KMS-11 (cell line): ENCODE measurements around the gene CENPF.

Source experiments
- H2AFZ ChIP-seq: fragments of 200-600 bp; sonication (generic); 2 replicates; pipeline ENCODE4 v1.6.1; 2016; ENCODE audit warnings: antibody characterized with exemption, mixed run types, low read depth
- H3K27ac ChIP-seq: fragments of 200-600 bp; sonication (generic); 2 replicates; pipeline ENCODE4 v1.6.1; 2016; ENCODE audit warnings: mild to moderate bottlenecking, mixed run types
- H3K27me3 ChIP-seq: fragments of 200-600 bp; sonication (generic); 2 replicates; pipeline ENCODE4 v1.6.1; 2017; ENCODE audit warnings: mild to moderate bottlenecking, low read depth, mixed run types, moderate library complexity; ENCODE audit not compliant: insufficient read depth
- H3K36me3 ChIP-seq: fragments of 200-600 bp; sonication (generic); 2 replicates; pipeline ENCODE4 v1.6.1; 2017; ENCODE audit warnings: mild to moderate bottlenecking, mixed run types; ENCODE audit not compliant: insufficient read depth
- H3K4me1 ChIP-seq: fragments of 200-600 bp; sonication (generic); 2 replicates; pipeline ENCODE4 v1.6.1; 2016; ENCODE audit warnings: mild to moderate bottlenecking, low read depth, mixed run types; ENCODE audit not compliant: poor library complexity, severe bottlenecking
- H3K4me2 ChIP-seq: fragments of 200-600 bp; sonication (generic); 2 replicates; pipeline ENCODE4 v1.7.0; 2016; ENCODE audit warnings: mild to moderate bottlenecking, mixed run types
- H3K4me3 ChIP-seq: fragments of 200-600 bp; sonication (generic); IDR thresholded peaks from 2 replicates; pipeline ENCODE4 v1.6.1; 2017; ENCODE audit warnings: low read depth, low read length, mixed read lengths; ENCODE audit not compliant: insufficient read depth
- H3K79me2 ChIP-seq: fragments of 200-600 bp; sonication (generic); 2 replicates; pipeline ENCODE4 v1.6.1; 2016; ENCODE audit warnings: low read depth, mixed run types; ENCODE audit not compliant: insufficient read depth
- H3K9ac ChIP-seq: fragments of 200-600 bp; sonication (generic); 2 replicates; pipeline ENCODE4 v1.6.1; 2016; ENCODE audit warnings: mild to moderate bottlenecking, mixed run types
- H4K20me1 ChIP-seq: fragments of 200-600 bp; sonication (generic); 2 replicates; pipeline ENCODE4 v1.6.1; 2016; ENCODE audit warnings: mild to moderate bottlenecking, mixed run types; ENCODE audit not compliant: insufficient read depth
- CTCF ChIP-seq: fragments of 200-600 bp; sonication (generic); conservative IDR thresholded peaks from 2 replicates; pipeline ENCODE4 v1.6.1; 2017; ENCODE audit warnings: low read depth, mild to moderate bottlenecking, antibody characterized with exemption, low read length, moderate library complexity, mixed read lengths

Gene CENPF, protein sequence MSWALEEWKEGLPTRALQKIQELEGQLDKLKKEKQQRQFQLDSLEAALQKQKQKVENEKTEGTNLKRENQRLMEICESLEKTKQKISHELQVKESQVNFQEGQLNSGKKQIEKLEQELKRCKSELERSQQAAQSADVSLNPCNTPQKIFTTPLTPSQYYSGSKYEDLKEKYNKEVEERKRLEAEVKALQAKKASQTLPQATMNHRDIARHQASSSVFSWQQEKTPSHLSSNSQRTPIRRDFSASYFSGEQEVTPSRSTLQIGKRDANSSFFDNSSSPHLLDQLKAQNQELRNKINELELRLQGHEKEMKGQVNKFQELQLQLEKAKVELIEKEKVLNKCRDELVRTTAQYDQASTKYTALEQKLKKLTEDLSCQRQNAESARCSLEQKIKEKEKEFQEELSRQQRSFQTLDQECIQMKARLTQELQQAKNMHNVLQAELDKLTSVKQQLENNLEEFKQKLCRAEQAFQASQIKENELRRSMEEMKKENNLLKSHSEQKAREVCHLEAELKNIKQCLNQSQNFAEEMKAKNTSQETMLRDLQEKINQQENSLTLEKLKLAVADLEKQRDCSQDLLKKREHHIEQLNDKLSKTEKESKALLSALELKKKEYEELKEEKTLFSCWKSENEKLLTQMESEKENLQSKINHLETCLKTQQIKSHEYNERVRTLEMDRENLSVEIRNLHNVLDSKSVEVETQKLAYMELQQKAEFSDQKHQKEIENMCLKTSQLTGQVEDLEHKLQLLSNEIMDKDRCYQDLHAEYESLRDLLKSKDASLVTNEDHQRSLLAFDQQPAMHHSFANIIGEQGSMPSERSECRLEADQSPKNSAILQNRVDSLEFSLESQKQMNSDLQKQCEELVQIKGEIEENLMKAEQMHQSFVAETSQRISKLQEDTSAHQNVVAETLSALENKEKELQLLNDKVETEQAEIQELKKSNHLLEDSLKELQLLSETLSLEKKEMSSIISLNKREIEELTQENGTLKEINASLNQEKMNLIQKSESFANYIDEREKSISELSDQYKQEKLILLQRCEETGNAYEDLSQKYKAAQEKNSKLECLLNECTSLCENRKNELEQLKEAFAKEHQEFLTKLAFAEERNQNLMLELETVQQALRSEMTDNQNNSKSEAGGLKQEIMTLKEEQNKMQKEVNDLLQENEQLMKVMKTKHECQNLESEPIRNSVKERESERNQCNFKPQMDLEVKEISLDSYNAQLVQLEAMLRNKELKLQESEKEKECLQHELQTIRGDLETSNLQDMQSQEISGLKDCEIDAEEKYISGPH (N-terminal part only)

DNA sequence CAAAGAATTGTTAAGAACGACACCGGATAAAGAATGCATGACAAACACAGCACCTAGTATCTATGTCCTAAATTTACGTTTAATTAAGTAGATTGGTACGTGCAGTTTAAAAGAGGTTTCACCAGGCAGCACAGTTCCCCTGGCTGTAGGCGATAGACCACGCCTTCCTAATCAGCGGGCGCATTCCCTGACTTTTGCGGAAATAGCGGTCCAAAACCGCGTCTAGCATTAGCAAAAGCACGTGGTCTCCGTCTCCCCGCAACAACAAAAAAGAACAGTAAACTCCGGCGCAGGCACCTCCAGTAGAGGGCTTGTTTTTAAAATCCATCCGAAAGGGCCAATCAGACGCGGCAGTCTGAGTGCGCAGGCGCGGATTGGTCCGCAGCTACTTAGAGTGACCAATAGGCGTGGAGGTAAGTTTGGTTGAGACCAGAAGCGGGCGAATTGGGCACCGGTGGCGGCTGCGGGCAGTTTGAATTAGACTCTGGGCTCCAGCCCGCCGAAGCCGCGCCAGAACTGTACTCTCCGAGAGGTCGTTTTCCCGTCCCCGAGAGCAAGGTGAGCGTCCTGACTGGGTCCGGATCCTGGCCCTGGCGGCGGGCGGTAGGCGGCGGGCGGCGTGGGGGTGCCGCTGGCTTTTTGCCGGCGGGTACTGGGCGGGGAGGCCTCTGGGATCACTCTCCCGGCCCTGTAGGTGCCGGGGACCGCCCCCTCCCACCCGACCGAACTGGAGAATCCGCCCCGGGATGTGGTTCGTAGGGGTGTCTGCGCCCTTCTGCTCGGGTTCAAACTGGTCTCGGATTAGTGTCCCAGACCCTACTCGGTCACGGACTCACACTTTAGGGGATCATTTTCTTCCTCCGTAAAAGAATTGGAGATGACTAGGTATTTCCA is at the start of gene CENPF:
Gene CENPF, plus strand, starts transcription at position 432 of the 894 bp plus-strand sequence. CDS start 10,560 bp downstream, outside the sequence.
- peak; percentile 52 for TF ChIP-seq CTCF
- Histone ChIP-seq H3K27me3 (no peaks in the 10 kb centered on the region), H3K4me1 (peaks cover 13% of the 10 kb centered on the region), H3K79me2 (peaks cover 41% of the 10 kb centered on the region), H3K27ac (peak within 1 kb of the TSS; percentile 70), H3K4me3 (peak within 1 kb of the TSS; percentile 98), H3K4me2 (peak within 1 kb of the TSS; percentile 73), H2AFZ (peak within 1 kb of the TSS; percentile 58), H4K20me1 (no peaks in the 10 kb centered on the region), H3K9ac (peak within 1 kb of the TSS; percentile 84), H3K36me3 (no peaks in the 10 kb centered on the region)

- no peaks in the 10 kb centered on the region for H3K36me3 ChIP-seq
- no peaks in the 10 kb centered on the region for H3K79me2 ChIP-seq
- H2AFZ ChIP-seq: no peak overlapping the region
- TF ChIP-seq CTCF: no peak
- no peak overlapping the region for H3K9ac ChIP-seq
- no peaks in the 10 kb centered on the region for H4K20me1 ChIP-seq
- H3K4me1 ChIP-seq: no peaks in the 10 kb centered on the region
- H3K27ac ChIP-seq: no peak overlapping the region
- no peak overlapping the region for H3K4me3 ChIP-seq
- H3K27me3 ChIP-seq: no peaks in the 10 kb centered on the region
- H3K4me2 ChIP-seq: no peak overlapping the region
Measured at GRCh38 chr1:214557952-214558735, 44.9 kb upstream of the CENPF start.

DNA sequence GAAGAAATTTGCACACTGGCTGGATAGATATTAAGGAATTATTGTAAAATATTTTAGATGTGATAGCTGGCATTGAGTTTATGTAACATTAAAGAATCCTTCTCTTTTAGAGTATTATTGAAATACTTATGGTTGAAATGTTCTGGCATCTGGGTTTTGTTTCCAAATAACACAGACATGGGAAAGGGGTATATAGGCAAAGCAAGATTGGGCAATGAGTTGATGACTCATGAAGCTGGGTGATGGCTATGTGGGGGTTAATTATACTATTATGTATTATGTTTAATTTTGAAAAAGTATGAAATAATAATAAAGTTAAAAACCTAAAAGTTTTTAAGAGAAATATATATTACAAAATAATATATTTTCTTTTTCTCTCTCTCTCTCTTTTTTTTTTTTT is 39.1 kb upstream of the CENPF start:
- H3K27ac ChIP-seq: no peak overlapping the region
- no peaks in the 10 kb centered on the region for H3K36me3 ChIP-seq
- no peaks in the 10 kb centered on the region for H3K79me2 ChIP-seq
- no peaks in the 10 kb centered on the region for H3K27me3 ChIP-seq
- no peak overlapping the region for H3K9ac ChIP-seq
- H4K20me1 ChIP-seq: no peaks in the 10 kb centered on the region
- H3K4me1 ChIP-seq: no peaks in the 10 kb centered on the region
- TF ChIP-seq CTCF: no peak
- no peak overlapping the region for H3K4me3 ChIP-seq
- no peak overlapping the region for H2AFZ ChIP-seq
- no peak overlapping the region for H3K4me2 ChIP-seq
